ENCODE data around the gene SDCCAG8.

DNA sequence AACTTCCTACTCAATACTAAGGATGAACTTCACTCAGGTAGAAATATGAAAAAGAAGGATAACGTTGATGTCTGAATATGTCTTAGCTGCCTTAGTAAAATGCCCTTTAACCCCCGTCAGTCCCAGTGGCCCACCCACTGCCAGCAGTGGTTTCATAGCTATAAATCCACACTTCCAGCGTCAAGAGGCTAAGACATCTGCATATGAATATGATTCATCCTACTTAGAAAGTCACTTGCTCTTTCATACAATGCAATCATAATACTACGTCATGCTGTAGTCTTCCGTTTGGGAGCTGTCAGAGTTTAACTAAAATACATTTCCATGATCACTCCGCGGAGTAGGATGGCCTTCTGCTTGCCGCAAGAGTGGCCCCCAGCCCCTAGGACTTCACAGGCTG lies 247.3 kb downstream of the SDCCAG8 start:
- TF ChIP-seq NFRKB (IDR thresholded peaks at IDR 0.05) (no peak), SUZ12 (IDR thresholded peaks at IDR 0.05) (no peak), TARDBP (IDR thresholded peaks at IDR 0.05) (no peak), FOXA1 (IDR thresholded peaks at IDR 0.05) (no peak), HDGF (IDR thresholded peaks at IDR 0.05; ENCODE audit: borderline replicate concordance) (no peak), FOXK2 (IDR thresholded peaks at IDR 0.05) (no peak), CTBP1 (IDR thresholded peaks at IDR 0.05; ENCODE audit: borderline replicate concordance) (no peak), SP1 (IDR thresholded peaks at IDR 0.05) (no peak), L3MBTL2 (conservative IDR thresholded peaks at IDR 0.05) (no peak), FOXM1 (IDR thresholded peaks at IDR 0.05; ENCODE audit: borderline replicate concordance) (no peak), ZNF384 (IDR thresholded peaks at IDR 0.05) (no peak), ELF4 (IDR thresholded peaks at IDR 0.05) (no peak)
- TF ChIP-seq, protein P1, sequence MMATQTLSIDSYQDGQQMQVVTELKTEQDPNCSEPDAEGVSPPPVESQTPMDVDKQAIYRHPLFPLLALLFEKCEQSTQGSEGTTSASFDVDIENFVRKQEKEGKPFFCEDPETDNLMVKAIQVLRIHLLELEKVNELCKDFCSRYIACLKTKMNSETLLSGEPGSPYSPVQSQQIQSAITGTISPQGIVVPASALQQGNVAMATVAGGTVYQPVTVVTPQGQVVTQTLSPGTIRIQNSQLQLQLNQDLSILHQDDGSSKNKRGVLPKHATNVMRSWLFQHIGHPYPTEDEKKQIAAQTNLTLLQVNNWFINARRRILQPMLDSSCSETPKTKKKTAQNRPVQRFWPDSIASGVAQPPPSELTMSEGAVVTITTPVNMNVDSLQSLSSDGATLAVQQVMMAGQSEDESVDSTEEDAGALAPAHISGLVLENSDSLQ (IDR thresholded peaks at IDR 0.05) = no peak
